Stimulated activated CD4-positive, alpha-beta T cell treated with anti-CD3 and anti-CD28 coated beads, Interleukin-12 subunit alpha, Interleukin-12 subunit beta, amount 100 ng/mL, for 4 hours (primary cell): Measurements from ENCODE around the gene PLK5.
"Not testable (repeated sequence)": the region's sequence is repeated elsewhere in the genome, so short reads cannot be mapped to it uniquely, and the experiment has no call there.

Experiments
- DNase-seq: peaks from one replicate; pipeline ENCODE4 v3.0.0-alpha.2; 2020

The PLK5 gene

GRCh38 chr19:1491849-1492170 lies 32.1 kb upstream of the PLK5 start:
- DNase-seq, result no peak

- no peak for DNase-seq
Measured at GRCh38 chr19:1492474-1493006, 31.3 kb upstream of the PLK5 start.

DNA sequence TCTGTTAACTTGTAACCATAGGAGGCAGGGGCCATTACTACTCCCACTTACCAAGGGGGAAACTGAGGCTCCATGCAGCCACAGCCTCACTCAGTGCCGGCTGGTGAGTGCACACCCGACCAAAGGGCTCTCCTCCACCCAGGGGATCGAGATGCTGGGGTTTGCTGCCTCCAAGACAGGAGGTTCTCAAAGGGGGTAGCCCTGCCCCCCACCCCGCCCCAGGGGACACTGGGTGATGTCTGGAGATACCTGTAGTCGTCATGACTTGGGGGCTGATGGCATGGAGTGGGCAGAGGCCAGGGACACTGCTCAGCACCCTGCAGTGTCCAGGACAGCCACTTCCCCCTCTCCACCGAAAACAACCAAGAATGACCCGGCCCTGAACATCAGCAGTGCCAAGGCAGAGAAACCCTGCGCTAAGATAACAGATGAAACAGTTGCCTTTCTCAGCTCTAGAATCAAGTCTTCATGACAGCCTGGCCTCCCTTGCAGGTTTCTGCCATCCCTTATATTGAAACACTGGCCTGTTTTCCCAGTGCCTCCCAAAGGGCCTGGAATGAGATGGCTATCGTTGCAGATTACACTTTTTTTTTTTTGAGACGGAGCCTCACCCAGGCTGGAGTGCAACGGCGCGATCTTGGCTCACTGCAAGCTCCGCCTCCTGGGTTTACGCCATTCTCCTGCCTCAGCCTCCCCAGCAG lies 29.6 kb upstream of the PLK5 start:
- no peak for DNase-seq

GRCh38 chr19:1495051-1495798 lies 28.7 kb upstream of the PLK5 start:
- DNase-seq, result no peak

DNA sequence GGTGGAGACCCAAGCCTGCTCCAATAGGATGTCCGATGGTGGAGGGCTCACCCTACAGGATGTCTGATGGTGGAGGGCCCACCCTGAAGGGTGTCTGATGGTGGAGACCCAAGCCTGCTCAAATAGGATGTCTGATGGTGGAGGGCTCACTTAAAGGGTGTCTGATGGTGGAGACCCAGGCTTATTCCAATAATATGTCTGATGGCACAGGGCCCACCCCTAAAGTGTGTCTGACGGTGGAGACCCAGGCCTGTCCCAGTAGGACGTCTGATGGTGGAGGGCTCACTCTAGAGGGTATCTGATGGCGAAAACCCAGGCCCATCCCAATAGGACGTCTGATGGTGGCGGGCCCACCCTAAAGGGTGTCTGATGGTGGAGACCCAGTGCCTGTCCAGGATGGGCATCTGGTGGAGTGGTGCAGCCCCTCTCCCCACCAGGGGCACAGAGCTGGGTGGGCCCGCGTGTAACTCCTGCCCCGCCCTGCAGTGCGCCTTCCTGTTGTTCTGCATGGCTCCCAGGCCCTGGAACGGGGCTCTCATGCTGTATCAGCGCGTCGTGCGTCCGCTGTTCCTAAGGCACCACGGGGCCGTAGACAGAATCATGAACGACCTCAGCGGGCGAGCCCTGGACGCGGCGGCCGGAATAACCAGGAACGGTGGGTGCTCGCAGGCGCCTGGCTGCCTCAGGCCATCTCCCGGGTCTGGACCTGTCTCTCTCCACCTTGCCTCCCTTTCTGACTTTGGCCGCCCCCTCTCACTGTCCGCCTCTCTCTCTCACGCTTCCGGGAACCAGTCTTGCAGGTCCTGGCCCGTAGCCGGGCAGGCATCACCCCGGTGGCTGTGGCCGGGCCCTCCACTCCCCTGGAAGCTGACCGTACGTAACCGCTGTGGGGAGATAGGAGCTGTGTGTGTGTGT lies 27.8 kb upstream of the PLK5 start:
- no peak for DNase-seq

GRCh38 chr19:1496714-1497577 lies 26.9 kb upstream of the PLK5 start:
- no peak for DNase-seq

GRCh38 chr19:1497578-1498235 lies 26.2 kb upstream of the PLK5 start:
- no peak for DNase-seq

DNA sequence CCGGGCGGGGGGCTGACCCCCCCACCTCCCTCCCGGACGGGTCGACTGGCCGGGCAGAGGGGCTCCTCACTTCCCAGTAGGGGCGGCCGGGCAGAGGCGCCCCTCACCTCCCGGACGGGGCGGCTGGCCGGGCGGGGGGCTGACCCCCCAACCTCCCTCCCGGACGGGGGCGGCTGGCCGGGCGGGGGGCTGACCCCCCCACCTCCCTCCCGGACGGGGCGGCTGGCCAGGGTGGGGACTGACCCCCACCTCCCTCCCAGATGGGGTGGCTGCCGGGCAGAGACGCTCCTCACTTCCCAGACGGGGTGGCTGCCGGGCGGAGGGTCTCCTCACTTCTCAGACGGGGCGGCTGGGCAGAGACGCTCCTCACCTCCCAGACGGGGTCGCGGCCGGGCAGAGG lies 24.6 kb upstream of the PLK5 start:
- not testable (repeated sequence) for DNase-seq

DNA sequence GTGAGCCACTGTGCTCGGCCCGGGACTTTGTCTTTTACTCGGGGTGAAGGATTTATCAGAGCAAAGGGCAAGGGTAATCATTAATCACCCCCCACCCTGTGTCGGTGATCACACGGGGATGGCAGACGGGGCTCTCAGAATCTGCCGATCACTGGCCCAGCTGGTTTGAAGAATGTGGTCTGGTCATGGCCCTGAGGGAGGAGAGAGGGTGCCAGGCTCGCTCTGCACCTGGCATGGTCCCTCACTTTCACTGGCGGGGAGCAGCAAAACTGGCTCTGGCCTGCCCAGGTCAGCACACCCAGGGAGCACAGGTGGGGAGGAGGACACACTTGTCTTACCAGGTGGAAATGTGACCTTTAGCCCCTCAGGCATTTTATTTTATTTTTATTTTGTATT lies 22.7 kb upstream of the PLK5 start:
- no peak for DNase-seq

DNA sequence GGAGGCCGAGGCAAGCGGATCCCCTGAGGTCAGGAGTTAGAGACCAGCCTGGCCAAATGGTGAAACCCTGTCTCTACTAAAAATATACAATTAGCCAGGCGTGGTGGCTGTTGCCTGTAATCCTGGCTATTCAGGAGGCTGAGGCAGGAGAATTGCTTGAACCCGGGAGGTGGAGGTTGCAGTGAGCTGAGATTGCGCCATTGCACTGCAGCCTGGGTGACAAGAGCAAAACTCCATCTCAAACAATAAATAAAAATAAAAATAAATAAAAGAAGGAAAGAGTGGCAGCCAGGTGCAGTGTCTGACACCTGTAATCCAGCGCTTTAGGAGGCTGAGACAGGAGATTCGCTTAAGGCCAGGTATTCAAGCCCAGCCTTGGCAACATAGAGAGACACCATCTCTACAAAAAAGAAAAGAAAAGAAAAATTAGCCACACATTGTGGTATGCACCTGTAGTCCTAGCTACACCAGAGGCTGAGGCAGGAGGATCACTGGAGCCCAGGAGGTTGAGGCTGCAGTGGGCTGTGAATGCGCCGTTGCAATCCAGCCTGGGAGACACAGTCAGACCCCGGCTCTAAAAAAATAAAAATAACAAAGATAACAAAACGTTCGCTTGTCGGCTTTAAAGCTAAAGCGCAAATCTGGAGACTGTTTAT lies 21.3 kb upstream of the PLK5 start:
- DNase-seq, result no peak

GRCh38 chr19:1503089-1503924 lies 20.6 kb upstream of the PLK5 start:
- DNase-seq, result peak; percentile 68

- DNase-seq, result no peak
Measured at GRCh38 chr19:1503925-1504773, 19.7 kb upstream of the PLK5 start.

DNA sequence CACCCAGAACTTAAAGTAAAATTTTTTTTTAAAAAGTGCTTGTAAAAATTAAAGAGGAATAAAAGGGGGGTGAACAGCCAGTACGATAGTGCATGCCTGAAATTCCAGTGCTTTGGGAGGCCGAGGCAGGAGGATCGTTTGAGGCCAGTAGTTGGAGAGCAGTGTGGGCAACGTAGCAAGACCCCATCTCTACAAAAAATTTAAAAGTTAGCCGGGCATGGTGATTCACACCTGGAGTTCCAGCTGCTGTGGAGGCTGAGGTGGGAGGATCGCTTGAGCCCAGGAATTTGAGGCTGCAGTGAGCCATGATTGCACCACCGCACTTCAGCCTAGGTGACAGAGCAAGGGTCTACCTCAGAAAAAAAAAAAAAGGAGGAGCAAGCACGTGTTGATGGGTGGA lies 18.9 kb upstream of the PLK5 start:
- DNase-seq, result no peak

DNA sequence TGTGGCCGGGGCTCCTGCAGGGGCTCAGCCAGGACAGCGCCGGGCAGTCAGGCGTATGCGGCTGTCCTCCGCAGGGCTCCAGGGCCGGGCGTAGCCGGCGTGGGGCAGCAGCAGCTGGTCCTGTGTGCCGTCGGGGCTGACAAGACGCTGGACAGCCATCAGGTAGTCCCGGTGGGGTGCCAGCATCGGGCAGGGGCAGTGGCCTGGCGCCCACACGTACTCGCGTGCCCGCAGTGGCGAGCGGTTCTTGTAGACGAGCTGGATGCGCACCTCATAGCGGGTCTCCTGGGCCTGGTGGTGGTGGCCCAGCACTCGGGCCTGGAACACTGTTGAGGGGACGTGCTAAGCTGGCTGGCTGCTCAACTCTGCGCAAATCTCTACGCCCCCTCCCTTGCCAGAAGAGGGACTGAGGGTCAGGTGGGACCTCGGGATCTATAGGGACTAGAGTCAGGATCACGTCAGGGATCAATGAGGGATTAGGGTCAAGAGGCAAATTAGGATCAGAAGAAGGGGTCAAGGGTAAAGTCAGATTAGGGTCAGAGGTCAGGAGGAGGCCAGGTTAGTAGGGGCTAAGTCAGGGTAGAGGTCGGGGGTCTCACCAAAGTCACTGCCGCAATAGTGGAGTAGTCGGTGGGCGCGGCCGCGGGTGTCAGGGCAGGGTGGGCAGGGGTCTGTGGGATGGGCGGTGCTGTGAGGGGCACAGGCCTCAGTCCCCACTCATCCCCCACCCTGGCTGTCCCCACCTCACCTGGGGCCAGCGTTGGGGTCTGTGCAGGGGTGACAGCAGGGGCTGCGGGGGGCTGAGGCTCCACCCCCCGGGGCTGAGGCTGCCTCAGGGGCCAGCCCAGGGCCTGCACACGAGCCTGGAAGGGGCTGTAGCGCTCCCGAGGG lies 17.6 kb upstream of the PLK5 start:
- no peak for DNase-seq

GRCh38 chr19:1507192-1507660 lies 16.7 kb upstream of the PLK5 start:
- DNase-seq, result no peak

DNA sequence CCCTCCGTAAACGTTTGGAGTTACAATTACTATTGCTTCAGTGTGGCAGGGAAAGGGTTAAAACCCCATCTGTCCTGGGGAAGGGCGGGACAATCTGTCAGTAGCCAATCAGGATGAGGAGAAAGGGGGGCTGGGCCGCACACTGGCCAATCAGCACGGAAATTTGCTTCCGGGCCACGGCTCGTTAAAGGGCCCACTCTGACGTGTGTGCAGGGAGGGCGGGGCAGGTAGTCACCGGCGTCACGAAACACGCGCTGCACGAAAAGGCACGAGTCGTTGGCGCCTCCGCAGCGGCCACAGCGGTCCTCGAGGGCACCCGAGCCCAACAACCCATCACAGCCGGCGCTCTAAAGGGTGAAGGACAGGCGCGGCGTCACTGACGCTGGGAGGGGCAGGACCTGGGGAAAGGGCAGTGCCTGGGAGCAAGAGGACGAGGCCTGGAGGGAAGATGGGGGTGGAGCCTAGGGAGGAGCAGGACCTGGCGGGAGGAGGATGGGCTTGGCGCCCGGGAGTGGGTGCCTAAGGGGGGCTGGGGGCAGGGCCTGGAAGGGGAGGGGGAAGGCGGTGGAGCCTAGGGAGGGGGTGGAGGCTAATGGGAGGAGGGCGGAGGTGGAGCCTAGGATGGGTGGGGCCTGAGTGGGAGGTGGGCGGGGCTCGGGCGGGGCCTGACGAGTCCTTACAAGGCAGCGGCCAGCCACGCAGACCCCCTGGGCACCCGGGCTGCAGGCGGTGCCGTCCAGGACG lies 15.9 kb upstream of the PLK5 start:
- DNase-seq, result peak; percentile 86

GRCh38 chr19:1508507-1508856 lies 15.4 kb upstream of the PLK5 start:
- no peak for DNase-seq
